GM21526 (cell line): ENCODE data around the gene MICOS13.

Experiments
- ATAC-seq: cut with Tn5 transposase; IDR thresholded peaks from one replicate; pipeline ENCODE4 v1.9.1; 2021; ENCODE audit warnings: moderate library complexity; ENCODE audit not compliant: unreplicated experiment, low FRiP score

The MICOS13 gene

GRCh38 chr19:5680437-5681368 is at the start of gene MICOS13, which contains the start of gene HSD11B1L:
Gene MICOS13, minus strand, starts transcription at chr19:5680516. Its CDS starts 30 bp downstream, at chr19:5680486.
Gene HSD11B1L, plus strand, starts transcription at chr19:5681027. Its CDS starts 3,806 bp downstream, at chr19:5684833.
- ATAC-seq, result peak; percentile 68

GRCh38 chr19:5727453-5728050 is 47.2 kb upstream of the MICOS13 start:
- ATAC-seq, result no peak

GRCh38 chr19:5719961-5720790 is 39.9 kb upstream of the MICOS13 start, which contains the start of the genes CATSPERD and LONP1:
Gene CATSPERD, plus strand, starts transcription at chr19:5720637. Its CDS starts 101 bp downstream, at chr19:5720738.
Gene LONP1, minus strand, starts transcription at chr19:5720146. Its CDS starts 14 bp downstream, at chr19:5720132.
- peak; percentile 74 for ATAC-seq

- no peak for ATAC-seq
Measured at GRCh38 chr19:5719274-5719960, 39.1 kb upstream of the MICOS13 start.

- ATAC-seq, result no peak
Measured at GRCh38 chr19:5718579-5719273, 38.4 kb upstream of the MICOS13 start.

GRCh38 chr19:5718037-5718578 is 37.8 kb upstream of the MICOS13 start:
- ATAC-seq, result no peak

- no peak for ATAC-seq
Measured at GRCh38 chr19:5717215-5717935, 37.1 kb upstream of the MICOS13 start.

GRCh38 chr19:5714816-5715215 is 34.5 kb upstream of the MICOS13 start:
- no peak for ATAC-seq

GRCh38 chr19:5713228-5713627 is 32.9 kb upstream of the MICOS13 start:
- no peak for ATAC-seq

- no peak for ATAC-seq
Measured at GRCh38 chr19:5711713-5712161, 31.4 kb upstream of the MICOS13 start.

GRCh38 chr19:5711025-5711424 is 30.7 kb upstream of the MICOS13 start:
- no peak for ATAC-seq

GRCh38 chr19:5707576-5708575 is 27.6 kb upstream of the MICOS13 start:
- no peak for ATAC-seq

GRCh38 chr19:5706876-5707573 is 26.7 kb upstream of the MICOS13 start:
- no peak for ATAC-seq

GRCh38 chr19:5705552-5705951 is 25.2 kb upstream of the MICOS13 start:
- ATAC-seq, result no peak

GRCh38 chr19:5703819-5704818 is 23.8 kb upstream of the MICOS13 start:
- ATAC-seq, result no peak
